Astrocyte of the hippocampus (primary cell): ENCODE data around the gene SORL1-AS1.

Source experiments
- DNase-seq: peaks from one replicate; pipeline ENCODE4 v3.0.0; 2011; ENCODE audit warnings: low read depth, low spot score

SORL1-AS1 gene

GRCh38 chr11:121451986-121452608, 670 bp downstream of the SORL1-AS1 start, which contains the start of gene SORL1:
TSS of gene SORL1 (plus strand) at chr11:121452314. CDS start at chr11:121452332, 18 bp downstream.
- DNase-seq: peak; percentile 91

GRCh38 chr11:121451178-121451985, 1.4 kb downstream of the SORL1-AS1 start:
- no peak for DNase-seq

- DNase-seq: no peak
Measured at GRCh38 chr11:121450401-121450800, 2.4 kb downstream of the SORL1-AS1 start.

- DNase-seq: no peak
Measured at GRCh38 chr11:121449626-121450025, 3.1 kb downstream of the SORL1-AS1 start.

- DNase-seq: no peak
Measured at GRCh38 chr11:121449123-121449522, 3.6 kb downstream of the SORL1-AS1 start.

GRCh38 chr11:121448431-121448941, 4.3 kb downstream of the SORL1-AS1 start:
- DNase-seq: no peak

- no peak for DNase-seq
Measured at GRCh38 chr11:121448011-121448410, 4.8 kb downstream of the SORL1-AS1 start.

GRCh38 chr11:121446752-121447156, 6.0 kb downstream of the SORL1-AS1 start:
- peak; percentile 25 for DNase-seq

- DNase-seq: no peak
Measured at GRCh38 chr11:121445071-121445768, 7.5 kb downstream of the SORL1-AS1 start.

- DNase-seq: no peak
Measured at GRCh38 chr11:121444526-121444925, 8.2 kb downstream of the SORL1-AS1 start.

- no peak for DNase-seq
Measured at GRCh38 chr11:121443688-121444275, 9.0 kb downstream of the SORL1-AS1 start.

GRCh38 chr11:121441521-121441920, 11.2 kb downstream of the SORL1-AS1 start:
- no peak for DNase-seq

GRCh38 chr11:121439759-121440158, 13.0 kb downstream of the SORL1-AS1 start:
- no peak for DNase-seq

GRCh38 chr11:121439337-121439736, 13.4 kb downstream of the SORL1-AS1 start:
- DNase-seq: no peak

GRCh38 chr11:121437686-121438078, 15.1 kb downstream of the SORL1-AS1 start:
- no peak for DNase-seq

- DNase-seq: peak; percentile 49
Measured at GRCh38 chr11:121437018-121437685, 15.6 kb downstream of the SORL1-AS1 start.

- no peak for DNase-seq
Measured at GRCh38 chr11:121435551-121436511, 16.9 kb downstream of the SORL1-AS1 start.

GRCh38 chr11:121435132-121435531, 17.6 kb downstream of the SORL1-AS1 start:
- no peak for DNase-seq

- no peak for DNase-seq
Measured at GRCh38 chr11:121431820-121432526, 20.8 kb downstream of the SORL1-AS1 start.
